K562 treated with DMSO at 1 percent for 12 hours (cell line): ENCODE results near the gene MMP27. TPM values are rescaled to one million over a fixed set of nuclear protein-coding genes. Genes with fewer than 3 reads are reported as not detected.

Experiments
- total RNA-seq: library from RNA; unstranded; fragments of 300-600 nt; gene quantifications from 2 replicates; pipeline ENCODE4 v1.2.3, GENCODE V29; 2022; ENCODE audit not compliant: insufficient read depth

MMP27 gene
- total RNA-seq: not detected in 2 replicates

GRCh38 chr11:102705626-102706025 is at the start of gene MMP27:
TSS of gene MMP27 (minus strand) at chr11:102705769. CDS start at chr11:102705714, 55 bp downstream.

GRCh38 chr11:102724904-102725500 is 19.4 kb upstream of the MMP27 start, which contains the start of gene MMP8:
TSS of gene MMP8 (minus strand) at chr11:102724954. CDS start at chr11:102724855, 99 bp downstream.

Other genes with a start within 250 kb of the MMP27 start
- not detected in 2 replicates for gene MMP7, start 175.0 kb downstream of the MMP27 start, total RNA-seq
- gene MMP20, start 80.4 kb downstream of the MMP27 start, total RNA-seq: not detected in 2 replicates
- gene MMP8, start 19.2 kb upstream of the MMP27 start, total RNA-seq: not detected in 2 replicates
- gene MMP10, start 74.9 kb upstream of the MMP27 start, total RNA-seq: not detected in 2 replicates
- gene MMP1, start 92.4 kb upstream of the MMP27 start, total RNA-seq: not detected in 2 replicates
- gene MMP3, start 137.8 kb upstream of the MMP27 start, total RNA-seq: not detected in 2 replicates
- not detected in 2 replicates for gene MMP12, start 169.2 kb upstream of the MMP27 start, total RNA-seq
- gene MMP13, start 250.0 kb upstream of the MMP27 start, total RNA-seq: not detected in 2 replicates